ENCODE results near the gene NLGN1.

Gene NLGN1

DNA sequence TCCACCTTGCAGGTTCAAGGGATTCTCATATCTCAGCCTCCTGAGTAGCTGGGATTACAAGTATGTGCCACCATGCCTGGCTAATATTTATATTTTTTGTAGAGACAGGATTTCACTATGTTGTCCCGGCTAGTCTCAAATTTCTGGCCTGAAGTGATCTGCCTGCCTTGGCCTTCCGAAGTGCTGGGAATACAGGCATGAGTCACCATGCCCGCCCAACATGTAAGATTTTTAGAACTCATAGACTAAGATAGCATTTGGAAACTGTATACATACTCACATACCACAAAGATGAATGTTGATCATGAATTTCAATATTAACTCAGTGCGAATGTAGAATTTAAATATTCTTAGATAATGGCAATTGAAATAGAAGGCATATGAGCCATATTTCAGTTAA lies 718.9 kb downstream of the NLGN1 start:
- no peaks in the 10 kb centered on the region for H3K36me3 Mint-ChIP-seq (ENCODE audit: low read depth)
- no peaks in the 10 kb centered on the region for H3K9me3 Mint-ChIP-seq
- H3K27ac Mint-ChIP-seq: no peak overlapping the region
- no peaks in the 10 kb centered on the region for H3K4me1 Mint-ChIP-seq (ENCODE audit: low read depth)
- H3K27me3 Mint-ChIP-seq: no peaks in the 10 kb centered on the region
- no peak overlapping the region for H3K4me3 Mint-ChIP-seq

DNA sequence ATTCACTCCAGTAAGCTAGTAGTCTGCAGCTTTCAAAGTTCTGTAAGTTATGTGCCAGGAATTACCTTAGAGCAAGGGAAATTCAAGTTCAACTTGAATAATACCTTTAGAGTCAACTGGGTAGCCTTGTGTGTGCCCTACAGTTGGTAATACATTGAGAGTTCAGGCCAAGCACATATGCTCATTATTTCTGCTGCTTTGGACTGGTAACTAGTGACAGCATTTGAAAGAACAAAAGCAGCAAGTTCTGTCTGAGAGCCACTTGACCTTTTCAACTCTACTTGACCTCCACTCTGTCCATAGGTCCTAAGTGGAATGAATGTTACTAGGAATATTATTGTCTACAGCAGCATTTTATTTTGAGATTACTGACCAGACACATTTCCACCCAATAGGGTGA lies 723.5 kb downstream of the NLGN1 start:
- no peak overlapping the region for H3K4me3 Mint-ChIP-seq
- H3K9me3 Mint-ChIP-seq: no peaks in the 10 kb centered on the region
- H3K4me1 Mint-ChIP-seq (ENCODE audit: low read depth): no peaks in the 10 kb centered on the region
- H3K36me3 Mint-ChIP-seq (ENCODE audit: low read depth): no peaks in the 10 kb centered on the region
- no peaks in the 10 kb centered on the region for H3K27me3 Mint-ChIP-seq
- no peak overlapping the region for H3K27ac Mint-ChIP-seq

DNA sequence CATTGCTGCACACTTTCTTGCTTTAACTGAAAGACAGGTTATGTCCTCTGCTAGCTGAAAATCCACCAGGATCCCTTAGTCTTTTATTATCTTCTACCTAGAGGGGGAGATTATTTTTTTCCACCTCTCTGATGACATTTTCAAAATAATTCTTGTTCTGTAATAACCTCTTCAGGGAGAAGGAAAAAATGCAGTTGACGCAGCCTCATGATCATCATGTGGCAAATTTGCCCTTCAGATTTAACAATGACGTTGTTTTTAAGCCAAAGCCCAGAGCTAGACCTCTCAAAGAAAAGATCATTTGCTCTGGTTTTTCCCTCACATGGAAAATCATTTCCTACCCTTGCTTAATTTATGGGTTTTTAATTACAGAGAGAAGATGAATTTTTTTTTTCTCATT lies 724.9 kb downstream of the NLGN1 start:
- Mint-ChIP-seq H3K9me3 (no peaks in the 10 kb centered on the region), H3K27me3 (no peaks in the 10 kb centered on the region), H3K36me3 (ENCODE audit: low read depth) (no peaks in the 10 kb centered on the region), H3K27ac (no peak overlapping the region), H3K4me1 (ENCODE audit: low read depth) (no peaks in the 10 kb centered on the region), H3K4me3 (no peak overlapping the region)

DNA sequence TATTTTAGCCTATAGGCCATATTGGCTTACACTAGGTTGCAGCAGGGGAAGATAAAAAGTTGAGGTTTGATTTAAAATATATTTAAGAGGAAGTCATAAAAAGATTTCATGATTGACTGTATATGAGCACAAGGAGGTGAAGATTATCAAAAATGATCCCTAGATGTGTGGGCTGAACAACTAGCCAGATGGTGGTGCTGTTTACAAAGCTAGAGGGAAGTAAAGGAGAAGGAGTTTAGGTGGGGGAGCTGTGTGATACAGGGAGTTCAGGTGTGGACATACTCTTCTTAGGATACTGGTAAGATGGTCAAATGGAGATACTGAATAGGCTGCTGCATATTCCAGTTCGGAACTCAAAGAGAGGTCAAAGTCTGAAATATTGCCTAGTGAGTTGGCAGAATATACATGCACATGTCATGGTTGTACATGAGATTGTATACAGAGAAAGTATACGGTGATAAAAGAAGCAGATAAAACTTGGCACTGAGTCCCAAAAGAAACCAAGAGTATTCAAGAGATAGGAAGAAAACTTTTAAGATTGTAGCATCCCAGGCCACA lies 727.8 kb downstream of the NLGN1 start:
- Mint-ChIP-seq H3K27me3 (no peaks in the 10 kb centered on the region), H3K27ac (no peak overlapping the region), H3K4me3 (no peak overlapping the region), H3K36me3 (ENCODE audit: low read depth) (no peaks in the 10 kb centered on the region), H3K4me1 (ENCODE audit: low read depth) (no peaks in the 10 kb centered on the region), H3K9me3 (no peaks in the 10 kb centered on the region)

DNA sequence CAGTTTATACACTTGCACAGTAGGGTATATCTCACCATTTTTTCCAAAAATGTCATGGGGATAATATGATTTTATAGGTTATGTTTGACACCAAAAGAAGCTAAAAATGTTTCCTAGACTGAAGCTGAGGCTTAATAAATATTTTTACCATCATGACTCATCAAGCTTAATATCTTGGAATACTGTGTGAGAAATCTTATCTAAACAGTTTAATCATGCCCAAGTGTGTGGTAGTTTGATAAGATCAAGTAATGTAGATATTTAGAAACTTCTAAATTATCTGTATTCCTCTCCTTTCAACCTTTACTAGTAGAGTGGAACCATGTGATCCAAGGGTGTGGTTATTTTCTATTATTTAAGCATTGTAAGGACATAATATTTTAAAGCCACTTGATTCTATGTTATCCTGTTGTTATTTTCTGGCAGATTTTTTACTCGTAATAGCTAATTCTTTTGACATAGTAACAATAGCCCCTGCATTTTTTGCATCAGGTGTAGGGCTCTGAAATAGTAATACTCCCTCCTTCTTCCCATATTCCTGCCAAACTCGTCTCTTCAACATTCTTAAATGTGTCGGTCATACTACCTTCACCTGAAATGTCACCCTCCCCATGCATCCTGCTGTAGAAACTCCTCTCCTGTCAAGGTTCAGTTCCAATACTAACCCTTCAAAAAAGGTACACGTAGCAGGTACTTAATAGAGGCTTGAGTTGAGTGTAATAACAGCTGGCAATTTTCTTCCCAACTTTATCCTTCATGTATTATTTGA lies 729.6 kb downstream of the NLGN1 start:
- H3K9me3 Mint-ChIP-seq: no peaks in the 10 kb centered on the region
- H3K36me3 Mint-ChIP-seq (ENCODE audit: low read depth): no peaks in the 10 kb centered on the region
- H3K4me1 Mint-ChIP-seq (ENCODE audit: low read depth): no peaks in the 10 kb centered on the region
- no peaks in the 10 kb centered on the region for H3K27me3 Mint-ChIP-seq
- no peak overlapping the region for H3K4me3 Mint-ChIP-seq
- no peak overlapping the region for H3K27ac Mint-ChIP-seq

DNA sequence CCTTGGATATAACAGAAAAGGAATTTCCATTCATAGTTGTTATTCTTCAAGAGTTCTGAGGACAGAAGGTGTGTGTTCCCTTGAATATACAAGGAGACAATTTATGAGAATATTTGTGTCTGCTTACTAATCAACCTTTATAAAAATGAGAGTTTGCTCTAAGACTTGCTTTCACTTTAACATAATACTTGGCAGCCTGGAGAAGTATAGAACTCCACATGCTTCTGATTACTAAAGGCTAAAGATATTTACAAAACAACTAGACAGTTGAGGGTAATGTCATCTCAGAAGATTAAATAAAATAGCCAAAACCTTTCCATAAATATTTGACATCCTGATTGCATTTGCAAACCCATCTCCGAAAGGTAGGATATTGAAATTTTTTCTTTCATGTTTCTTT lies 734.5 kb downstream of the NLGN1 start:
- H3K36me3 Mint-ChIP-seq (ENCODE audit: low read depth): no peaks in the 10 kb centered on the region
- H3K9me3 Mint-ChIP-seq: no peaks in the 10 kb centered on the region
- no peaks in the 10 kb centered on the region for H3K27me3 Mint-ChIP-seq
- no peak overlapping the region for H3K27ac Mint-ChIP-seq
- H3K4me1 Mint-ChIP-seq (ENCODE audit: low read depth): no peaks in the 10 kb centered on the region
- no peak overlapping the region for H3K4me3 Mint-ChIP-seq

DNA sequence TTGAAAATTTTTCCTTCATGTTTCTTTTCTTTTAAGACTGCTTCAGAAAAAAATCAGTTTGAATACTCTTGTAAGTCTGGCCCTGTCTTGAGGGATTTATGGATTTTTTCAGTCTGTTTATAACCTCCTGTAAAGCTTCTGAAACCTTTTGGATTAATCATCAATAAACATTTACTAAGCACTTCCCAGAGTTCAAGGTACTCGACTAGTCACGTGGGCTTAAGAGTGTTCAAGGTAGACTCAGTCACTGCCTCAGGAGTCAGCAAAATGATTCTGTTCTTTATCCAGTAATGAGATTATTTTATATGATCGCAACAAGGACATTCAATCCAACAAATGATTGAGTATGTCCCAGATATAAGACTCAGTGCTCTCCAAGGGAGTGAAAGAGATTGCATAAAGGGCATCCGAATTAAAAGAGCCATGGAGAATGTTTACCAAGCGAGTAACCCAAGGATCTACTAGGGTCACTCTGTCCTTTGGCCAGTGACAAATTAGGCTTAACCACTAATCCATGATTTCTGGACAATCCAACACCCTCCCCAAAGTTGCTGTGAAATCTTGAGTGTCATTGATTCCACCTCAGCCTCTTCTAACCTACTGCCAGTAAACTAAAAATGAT lies 735.0 kb downstream of the NLGN1 start:
- Mint-ChIP-seq H3K9me3 (no peaks in the 10 kb centered on the region), H3K27me3 (no peaks in the 10 kb centered on the region), H3K4me1 (ENCODE audit: low read depth) (no peaks in the 10 kb centered on the region), H3K36me3 (ENCODE audit: low read depth) (no peaks in the 10 kb centered on the region), H3K4me3 (no peak overlapping the region), H3K27ac (no peak overlapping the region)

DNA sequence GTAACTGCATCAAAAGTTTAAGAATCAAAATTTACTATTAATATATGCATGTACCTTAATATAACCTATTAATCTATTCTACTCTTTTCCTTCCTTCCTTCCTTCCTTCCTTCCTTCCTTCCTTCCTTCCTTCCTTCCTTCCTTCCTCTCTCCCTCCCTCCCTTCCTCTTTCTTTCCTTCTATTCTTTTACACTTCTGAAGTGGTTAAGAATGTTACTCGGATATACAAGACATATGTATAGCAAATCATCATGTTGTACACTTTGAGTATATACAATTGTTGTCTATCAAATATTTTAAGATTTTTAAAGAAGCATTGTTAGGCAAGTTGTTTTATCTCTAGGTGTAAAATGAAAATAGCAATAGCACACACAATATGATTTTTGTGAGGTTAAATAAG lies 748.5 kb downstream of the NLGN1 start:
- Mint-ChIP-seq H3K27ac (no peak overlapping the region), H3K4me3 (no peak overlapping the region), H3K9me3 (peaks cover 10% of the 10 kb centered on the region), H3K36me3 (ENCODE audit: low read depth) (no peaks in the 10 kb centered on the region), H3K27me3 (no peaks in the 10 kb centered on the region), H3K4me1 (ENCODE audit: low read depth) (no peaks in the 10 kb centered on the region)

DNA sequence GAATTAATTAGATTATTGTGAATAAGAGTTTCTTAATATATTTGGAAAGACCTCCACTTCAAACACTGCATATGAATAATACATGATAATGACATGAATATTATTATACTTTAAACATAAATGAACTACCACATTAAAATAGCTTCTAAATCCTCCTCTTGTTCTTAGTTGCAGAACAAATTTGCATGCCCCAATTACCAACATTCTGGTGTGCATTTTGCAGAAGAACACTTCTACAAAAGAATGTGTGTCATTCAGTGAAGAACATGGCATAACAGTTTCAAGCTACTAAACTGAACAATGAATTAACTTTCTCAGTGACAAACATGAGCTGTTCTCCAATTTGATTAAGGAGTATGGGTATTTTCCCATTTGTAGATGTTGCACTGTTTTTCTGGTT lies 750.3 kb downstream of the NLGN1 start:
- Mint-ChIP-seq H3K27ac (no peak overlapping the region), H3K27me3 (no peaks in the 10 kb centered on the region), H3K4me3 (no peak overlapping the region), H3K4me1 (ENCODE audit: low read depth) (no peaks in the 10 kb centered on the region), H3K9me3 (peaks cover under 1% of the 10 kb centered on the region), H3K36me3 (ENCODE audit: low read depth) (no peaks in the 10 kb centered on the region)

DNA sequence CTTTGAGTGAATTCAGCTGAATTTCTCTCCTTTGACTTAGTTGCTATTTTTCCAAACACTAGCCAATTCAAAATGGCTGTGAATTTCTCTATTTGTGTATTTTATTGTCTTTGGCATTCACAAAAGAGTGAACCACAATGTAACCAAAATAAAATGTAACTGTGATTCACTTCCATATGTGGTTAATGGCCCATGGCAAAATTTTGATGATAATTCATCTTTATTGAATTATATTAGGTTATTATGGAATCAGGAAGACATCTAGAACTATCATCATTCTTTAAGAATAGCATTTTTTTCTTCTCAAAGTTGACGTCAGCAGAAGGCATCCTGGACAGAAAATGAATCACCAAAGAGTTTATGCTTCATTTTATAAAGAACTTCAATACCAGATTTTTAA lies 756.3 kb downstream of the NLGN1 start:
- Mint-ChIP-seq H3K9me3 (peaks cover 3% of the 10 kb centered on the region), H3K4me1 (ENCODE audit: low read depth) (no peaks in the 10 kb centered on the region), H3K27ac (no peak overlapping the region), H3K27me3 (no peaks in the 10 kb centered on the region), H3K4me3 (no peak overlapping the region), H3K36me3 (ENCODE audit: low read depth) (no peaks in the 10 kb centered on the region)

DNA sequence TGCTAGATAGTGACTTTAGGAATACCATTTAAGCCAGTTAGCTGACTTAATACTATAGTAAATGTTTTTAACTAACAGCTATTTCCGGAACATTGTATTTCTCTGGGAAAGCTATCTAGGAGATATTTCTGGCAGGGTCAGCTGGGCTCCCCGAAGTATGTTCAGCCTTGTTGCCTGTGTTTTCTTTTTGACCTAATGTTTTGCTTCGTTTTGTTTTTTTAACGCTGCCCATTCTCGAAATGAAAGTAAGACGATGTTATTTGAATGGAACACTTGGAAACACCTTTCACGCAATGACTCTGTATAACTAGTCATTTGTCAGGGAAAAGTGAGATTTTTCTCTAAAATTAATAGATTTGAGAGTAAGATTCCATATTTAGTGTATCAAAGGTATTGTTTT lies 758.7 kb downstream of the NLGN1 start:
- no peaks in the 10 kb centered on the region for H3K27me3 Mint-ChIP-seq
- H3K4me1 Mint-ChIP-seq (ENCODE audit: low read depth): no peaks in the 10 kb centered on the region
- H3K9me3 Mint-ChIP-seq: peaks cover 3% of the 10 kb centered on the region
- H3K4me3 Mint-ChIP-seq: no peak overlapping the region
- no peak overlapping the region for H3K27ac Mint-ChIP-seq
- no peaks in the 10 kb centered on the region for H3K36me3 Mint-ChIP-seq (ENCODE audit: low read depth)

DNA sequence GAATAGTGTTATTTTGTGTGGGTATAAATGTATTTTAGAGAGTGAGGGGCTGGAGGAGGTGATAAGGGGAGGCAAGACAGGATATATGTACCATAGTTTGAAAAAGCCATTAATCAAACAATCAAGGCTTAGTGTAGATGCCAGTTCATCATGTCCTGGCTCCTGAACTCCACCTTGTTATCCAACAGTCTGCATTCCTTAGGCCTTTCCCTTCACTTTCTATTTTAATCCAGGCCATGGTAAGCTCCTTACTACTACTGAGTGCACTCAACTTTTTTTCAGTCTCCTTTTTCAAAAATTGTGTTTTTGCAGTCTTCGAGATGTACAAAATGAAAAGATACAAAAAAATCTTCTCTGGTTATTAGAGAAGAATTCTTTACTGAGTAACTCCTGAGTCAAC lies 761.1 kb downstream of the NLGN1 start:
- no peaks in the 10 kb centered on the region for H3K36me3 Mint-ChIP-seq (ENCODE audit: low read depth)
- no peaks in the 10 kb centered on the region for H3K27me3 Mint-ChIP-seq
- H3K9me3 Mint-ChIP-seq: peaks cover 10% of the 10 kb centered on the region
- H3K27ac Mint-ChIP-seq: no peak overlapping the region
- H3K4me1 Mint-ChIP-seq (ENCODE audit: low read depth): no peaks in the 10 kb centered on the region
- no peak overlapping the region for H3K4me3 Mint-ChIP-seq

DNA sequence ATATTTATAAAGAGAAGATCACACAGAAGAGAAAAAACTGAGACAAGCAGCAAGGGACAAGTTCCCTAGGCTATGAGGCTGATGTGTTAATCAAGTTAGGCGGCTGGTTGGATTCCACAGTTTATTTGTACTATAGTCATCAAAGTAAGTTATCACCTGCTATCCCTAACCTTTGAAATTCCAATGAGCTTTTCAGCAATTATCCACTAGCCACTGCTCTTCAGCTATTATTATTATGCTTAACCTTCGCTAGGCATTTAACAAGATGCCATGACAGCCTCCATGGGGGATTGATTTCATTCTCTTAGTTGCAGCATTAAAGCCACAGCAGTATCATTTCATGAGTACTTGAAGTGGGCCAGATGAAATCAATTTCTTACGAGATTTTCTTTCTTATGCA lies 762.1 kb downstream of the NLGN1 start:
- Mint-ChIP-seq H3K27ac (no peak overlapping the region), H3K4me1 (ENCODE audit: low read depth) (no peaks in the 10 kb centered on the region), H3K27me3 (no peaks in the 10 kb centered on the region), H3K36me3 (ENCODE audit: low read depth) (no peaks in the 10 kb centered on the region), H3K4me3 (no peak overlapping the region), H3K9me3 (peaks cover 12% of the 10 kb centered on the region)

DNA sequence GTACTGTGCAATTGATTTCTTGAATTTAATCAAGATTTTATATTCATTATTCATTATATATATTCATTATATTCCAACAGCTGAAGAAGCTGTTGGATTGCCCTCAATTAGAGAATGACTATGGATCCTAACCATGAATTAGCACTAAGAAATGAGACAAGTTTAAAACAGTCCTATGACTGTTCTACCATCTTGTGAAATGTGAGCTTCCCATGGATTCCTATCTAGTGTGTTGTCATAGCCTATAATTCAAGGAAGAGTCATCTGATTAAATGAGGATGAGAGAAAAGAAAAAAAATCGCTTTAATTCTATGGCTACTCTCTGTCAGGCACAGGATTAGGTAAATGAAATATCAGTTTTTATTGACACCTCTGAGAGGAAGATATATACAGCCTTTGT lies 765.0 kb downstream of the NLGN1 start:
- no peaks in the 10 kb centered on the region for H3K4me1 Mint-ChIP-seq (ENCODE audit: low read depth)
- H3K36me3 Mint-ChIP-seq (ENCODE audit: low read depth): no peaks in the 10 kb centered on the region
- H3K27me3 Mint-ChIP-seq: no peaks in the 10 kb centered on the region
- H3K27ac Mint-ChIP-seq: no peak overlapping the region
- H3K4me3 Mint-ChIP-seq: no peak overlapping the region
- peaks cover 29% of the 10 kb centered on the region for H3K9me3 Mint-ChIP-seq

DNA sequence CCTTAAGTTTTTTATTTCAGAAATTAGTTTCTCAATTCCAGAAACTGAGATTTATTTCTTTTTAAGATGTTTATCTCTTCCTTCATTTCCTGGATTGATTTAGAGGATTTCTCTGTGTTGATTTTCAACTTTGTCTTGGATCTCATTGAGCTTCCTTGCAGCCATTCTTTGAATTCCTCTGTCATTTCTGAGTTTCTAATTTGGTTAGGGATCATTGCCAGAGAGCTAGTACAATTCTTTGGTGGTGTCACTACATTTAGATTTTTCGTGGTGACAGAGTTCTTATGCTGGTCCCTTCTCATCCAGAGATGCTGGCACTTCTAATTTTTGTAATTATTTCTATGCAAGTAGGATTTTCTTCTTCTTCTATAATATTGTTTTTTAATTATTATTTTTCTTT lies 770.5 kb downstream of the NLGN1 start:
- H3K27ac Mint-ChIP-seq: no peak overlapping the region
- no peaks in the 10 kb centered on the region for H3K4me1 Mint-ChIP-seq (ENCODE audit: low read depth)
- H3K36me3 Mint-ChIP-seq (ENCODE audit: low read depth): no peaks in the 10 kb centered on the region
- H3K9me3 Mint-ChIP-seq: peaks cover 19% of the 10 kb centered on the region
- no peaks in the 10 kb centered on the region for H3K27me3 Mint-ChIP-seq
- no peak overlapping the region for H3K4me3 Mint-ChIP-seq

All from stimulated activated naive CD8-positive, alpha-beta T cell treated with anti-CD3 and anti-CD28 coated beads, Interleukin-15, Interleukin-2, amounts not matched to agents 100 ng/mL and 50 ng/mL, for 24 hours (primary cell).